ENCODE measurements around the gene SCMH1. TPM values are rescaled to one million over a fixed set of nuclear protein-coding genes. Genes with fewer than 3 reads are reported as not detected.
A peak's percentile ranks its signal among the peaks of the same experiment; 100 is the strongest.

SCMH1 gene
- total and polyA plus RNA-seq, 12 donors, result 29.3 to 62.5 (median 42.2) TPM

- no peaks in the 10 kb centered on the region for H3K36me3 ChIP-seq (replicated peaks in 1 of 2)
- 42 to 80% (median 61%) methylated on average over 1 to 3 of the region's 3 CpGs for whole genome bisulfite sequencing, 4 donors
- no peak overlapping the region for H3K4me3 ChIP-seq
- intact Hi-C loops (cut with DNase I), result no loop called here
- no peak overlapping the region for H3K27ac ChIP-seq
- peak in 1 of 7 donors; percentile 18 for DNase-seq
- peaks cover 6 to 8% of the 10 kb centered on the region in 2 donors for H3K4me1 ChIP-seq (replicated peaks in 1 of 2)
- H3K9me3 ChIP-seq (replicated peaks in 1 of 3), result no peaks in the 10 kb centered on the region
- no peaks in the 10 kb centered on the region for H3K27me3 ChIP-seq
- TF ChIP-seq CTCF (IDR thresholded peaks at IDR 0.05), result no peak
- TF ChIP-seq POLR2A (IDR thresholded peaks at IDR 0.05), result no peak
Measured at GRCh38 chr1:41286486-41286885, 44.4 kb upstream of the SCMH1 start.

DNA sequence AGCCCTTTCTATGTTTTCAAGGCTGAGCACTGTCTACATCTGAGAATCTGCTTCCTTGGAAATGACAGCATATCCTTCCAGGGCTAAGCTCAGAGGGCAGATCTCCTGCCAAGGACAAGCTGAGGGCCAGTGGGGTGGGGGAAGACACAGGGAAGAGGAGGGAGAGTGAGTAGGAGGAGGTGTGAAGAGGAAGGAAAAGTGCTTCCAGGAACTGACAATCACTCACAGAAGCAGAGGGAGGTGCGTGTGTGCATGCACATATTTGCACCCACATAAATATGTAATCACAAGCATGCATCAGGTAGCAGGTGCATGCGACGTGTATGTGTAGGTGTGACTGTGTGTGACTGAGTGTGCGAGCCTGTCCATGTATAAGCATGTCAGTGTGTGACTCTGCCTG, 43.7 kb upstream of the SCMH1 start:
- peaks cover 6 to 8% of the 10 kb centered on the region in 2 donors for H3K4me1 ChIP-seq (replicated peaks in 1 of 2)
- H3K4me3 ChIP-seq, result no peak overlapping the region
- H3K27ac ChIP-seq, result no peak overlapping the region
- DNase-seq, result peak in 1 of 7 donors; percentile 24
- TF ChIP-seq POLR2A (IDR thresholded peaks at IDR 0.05) (no peak), CTCF (IDR thresholded peaks at IDR 0.05) (no peak)
- intact Hi-C loops (cut with DNase I), result no loop called here
- no peaks in the 10 kb centered on the region for H3K27me3 ChIP-seq
- H3K9me3 ChIP-seq (replicated peaks in 1 of 3), result no peaks in the 10 kb centered on the region
- no peaks in the 10 kb centered on the region for H3K36me3 ChIP-seq (replicated peaks in 1 of 2)
- WGBS, 4 donors, result 69 to 84% (median 78%) methylated on average over 4 of the region's 4 CpGs

DNA sequence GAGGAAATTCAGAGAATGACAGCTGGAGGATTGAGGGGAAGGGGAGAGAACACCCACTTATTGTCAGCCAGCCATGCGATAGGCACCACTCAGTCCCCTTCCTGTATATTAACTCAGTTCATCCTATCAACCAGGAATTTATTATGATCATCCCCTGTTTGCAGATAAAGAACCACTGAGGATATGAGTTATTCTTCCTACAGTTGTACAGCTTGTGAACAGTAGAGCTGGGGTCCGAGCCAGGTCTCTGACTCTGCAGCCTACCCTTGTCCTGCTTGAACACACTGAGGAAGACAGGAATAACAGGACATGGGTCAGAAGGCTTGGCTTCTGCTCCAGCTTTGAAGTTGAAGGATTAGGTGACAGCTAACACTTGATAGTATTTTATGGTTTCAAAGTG, 42.0 kb upstream of the SCMH1 start:
- H3K27ac ChIP-seq, result no peak overlapping the region
- H3K9me3 ChIP-seq (replicated peaks in 1 of 3), result no peaks in the 10 kb centered on the region
- no peak for TF ChIP-seq CTCF (IDR thresholded peaks at IDR 0.05)
- no peak for TF ChIP-seq POLR2A (IDR thresholded peaks at IDR 0.05)
- 87 to 100% (median 92%) methylated on average over 2 of the region's 2 CpGs for WGBS, 4 donors
- no peaks in the 10 kb centered on the region for H3K27me3 ChIP-seq
- no peaks in the 10 kb centered on the region for H3K36me3 ChIP-seq (replicated peaks in 1 of 2)
- intact Hi-C loops (cut with DNase I), result loop anchor here in 1 of 2 donors (5.0 kb wide), 1 partner anchor 133 kb away; no protein-coding TSS in a partner anchor
- no peak overlapping the region for H3K4me3 ChIP-seq
- peaks cover 6 to 8% of the 10 kb centered on the region in 2 donors for H3K4me1 ChIP-seq (replicated peaks in 1 of 2)
- no peak for DNase-seq

DNA sequence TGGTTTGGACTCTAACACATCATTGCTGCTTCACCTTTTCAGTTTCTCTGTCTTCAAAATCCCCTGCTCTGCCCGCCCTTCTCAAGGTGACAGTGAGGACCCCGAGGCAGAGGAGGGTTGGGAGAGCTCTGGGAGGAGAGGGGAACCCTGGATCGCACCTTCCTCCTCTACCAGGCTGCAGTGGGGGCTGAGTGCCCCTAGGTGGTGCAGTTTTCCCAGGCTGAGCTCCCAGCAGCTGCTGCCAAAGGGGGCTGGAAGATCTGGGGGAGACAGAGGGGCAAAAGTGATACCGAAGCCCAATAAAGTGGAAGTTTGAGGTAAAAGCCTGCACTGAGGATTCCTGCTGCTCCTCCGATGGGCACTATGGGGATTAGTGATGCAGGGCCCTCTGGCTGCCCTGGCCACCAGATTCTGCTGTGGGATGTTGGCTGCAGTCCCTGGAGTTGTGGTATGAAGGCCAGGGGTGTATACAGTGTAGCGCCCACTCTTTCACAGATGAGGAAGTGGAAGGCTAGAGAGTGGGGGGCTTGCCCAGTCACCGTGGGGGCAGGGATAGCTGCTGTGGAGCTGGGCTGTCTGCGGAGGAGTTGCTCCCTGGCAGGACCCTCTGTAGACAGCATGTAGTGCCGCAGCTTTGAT, 40.7 kb upstream of the SCMH1 start:
- 26 to 40% (median 31%) methylated on average over 7 to 9 of the region's 9 CpGs for WGBS, 4 donors
- intact Hi-C loops (cut with DNase I), result loop anchor here (2.0 to 5.0 kb wide), 2 partner anchors 134 to 135 kb away; no protein-coding TSS in a partner anchor

More for the DNA sequence above, 40.7 kb upstream of the SCMH1 start:
- H3K27ac ChIP-seq, result no peak overlapping the region
- TF ChIP-seq POLR2A (IDR thresholded peaks at IDR 0.05) (no peak), CTCF (IDR thresholded peaks at IDR 0.05) (peak; percentile 67 to 83 (median 76))
- DNase-seq, result peak; percentile 27 to 59 (median 47)
- no peaks in the 10 kb centered on the region for H3K9me3 ChIP-seq (replicated peaks in 1 of 3)
- peaks cover 6 to 10% of the 10 kb centered on the region in 2 donors for H3K4me1 ChIP-seq (replicated peaks in 1 of 2)
- no peaks in the 10 kb centered on the region for H3K36me3 ChIP-seq (replicated peaks in 1 of 2)
- H3K27me3 ChIP-seq, result no peaks in the 10 kb centered on the region
- no peak overlapping the region for H3K4me3 ChIP-seq
